Trophoblast cell (in vitro differentiated cells and primary cell): ENCODE measurements around the gene UVRAG.

Source experiments
- DNase-seq, 2 donors: peaks; one replicate each; pipeline ENCODE4 v3.0.0-alpha.2; 2016
- H2AFZ ChIP-seq: 2 replicates; pipeline ENCODE4 v1.6.1; 2013; ENCODE audit warnings: low read length, moderate library complexity, mild to moderate bottlenecking; ENCODE audit not compliant: insufficient read depth, poor library complexity
- H2AK5ac ChIP-seq: 2 replicates; pipeline ENCODE4 v1.6.1; 2013; ENCODE audit warnings: mild to moderate bottlenecking, low read length
- H2BK120ac ChIP-seq: 2 replicates; pipeline ENCODE4 v1.6.1; 2013; ENCODE audit warnings: low read length, mild to moderate bottlenecking, moderate library complexity; ENCODE audit not compliant: insufficient read depth, poor library complexity
- H2BK12ac ChIP-seq: 2 replicates; pipeline ENCODE4 v1.6.1; 2013; ENCODE audit warnings: mild to moderate bottlenecking, low read length, moderate library complexity
- H2BK5ac ChIP-seq: 2 replicates; pipeline ENCODE4 v1.6.1; 2013; ENCODE audit warnings: low read length, low read depth, moderate library complexity, mild to moderate bottlenecking; ENCODE audit not compliant: poor library complexity
- H3K14ac ChIP-seq: 2 replicates; pipeline ENCODE4 v1.6.1; 2013; ENCODE audit warnings: mild to moderate bottlenecking, low read length
- H3K18ac ChIP-seq: 2 replicates; pipeline ENCODE4 v1.6.1; 2013; ENCODE audit warnings: mild to moderate bottlenecking, low read length
- H3K23ac ChIP-seq: 2 replicates; pipeline ENCODE4 v1.6.1; 2013; ENCODE audit warnings: low read length
- H3K27ac ChIP-seq: 2 replicates; pipeline ENCODE4 v1.5.1; 2013; ENCODE audit warnings: low read depth, mild to moderate bottlenecking, inconsistent platforms, low read length, moderate library complexity
- H3K27me3 ChIP-seq: 2 replicates; pipeline ENCODE4 v1.6.1; 2013; ENCODE audit warnings: inconsistent platforms, mild to moderate bottlenecking, low read length, moderate library complexity; ENCODE audit not compliant: insufficient read depth
- H3K36me3 ChIP-seq, 2 experiments: 1 replicate in 1 of 2; 2 replicates in 1 of 2; pipeline ENCODE4 v1.6.1; 2013; ENCODE audit warnings: low read length in 2 of 2, mild to moderate bottlenecking in 2 of 2, moderate library complexity in 1 of 2; ENCODE audit not compliant: insufficient read depth in 2 of 2, control insufficient read depth in 1 of 2
- H3K4ac ChIP-seq: 2 replicates; pipeline ENCODE4 v1.6.1; 2013; ENCODE audit warnings: low read depth, mild to moderate bottlenecking, low read length, moderate library complexity
- H3K4me1 ChIP-seq, 2 experiments: 1 replicate in 1 of 2; 2 replicates in 1 of 2; pipeline ENCODE4 v1.6.1; 2013; ENCODE audit warnings: low read length in 2 of 2, mild to moderate bottlenecking in 2 of 2, moderate library complexity in 1 of 2; ENCODE audit not compliant: insufficient read depth in 2 of 2, control insufficient read depth in 1 of 2
- H3K4me2 ChIP-seq: 2 replicates; pipeline ENCODE4 v1.6.1; 2013; ENCODE audit warnings: inconsistent platforms, mild to moderate bottlenecking, low read length, moderate library complexity
- H3K4me3 ChIP-seq: 2 replicates; pipeline ENCODE4 v1.5.1; 2013; ENCODE audit warnings: mild to moderate bottlenecking, low read depth, low read length, inconsistent platforms
- H3K79me1 ChIP-seq: one replicate; pipeline ENCODE4 v1.6.1; 2013; ENCODE audit warnings: low read length
- H3K79me2 ChIP-seq: 2 replicates; pipeline ENCODE4 v1.6.1; 2013; ENCODE audit warnings: low read length, mild to moderate bottlenecking; ENCODE audit not compliant: control insufficient read depth, insufficient read depth, poor library complexity
- H3K9ac ChIP-seq: 2 replicates; pipeline ENCODE4 v1.6.1; 2013; ENCODE audit warnings: mild to moderate bottlenecking, low read length
- H3K9me3 ChIP-seq: 2 replicates; pipeline ENCODE4 v1.6.1; 2013; ENCODE audit warnings: low read depth, mild to moderate bottlenecking, control low read depth, inconsistent platforms, low read length; ENCODE audit not compliant: insufficient read depth
- H4K12ac ChIP-seq: 2 replicates; pipeline ENCODE4 v1.6.1; 2013; ENCODE audit warnings: low read depth, mild to moderate bottlenecking, low read length, moderate library complexity
- H4K8ac ChIP-seq: 2 replicates; pipeline ENCODE4 v1.6.1; 2013; ENCODE audit warnings: low read depth, mild to moderate bottlenecking, low read length, moderate library complexity
- H4K91ac ChIP-seq: one replicate; pipeline ENCODE4 v1.6.1; 2013; ENCODE audit warnings: low read depth, mild to moderate bottlenecking, low read length, moderate library complexity
- WGBS: extraction: QIAGEN DNeasy Blood & Tissue Kit; methylation state at CpG from one replicate; pipeline ENCODE4 v1.1.7; 2013; ENCODE audit warnings: missing lambda C conversion rate; ENCODE audit not compliant: insufficient read length, insufficient coverage; ENCODE audit errors: extremely low coverage; 5-methylcytosine and 5-hydroxymethylcytosine counted together

The UVRAG gene

GRCh38 chr11:76179147-76179546 is 364.1 kb downstream of the UVRAG start:
- no peak overlapping the region for H3K23ac ChIP-seq
- H3K79me2 ChIP-seq: no peaks in the 10 kb centered on the region
- peaks cover 5 to 9% of the 10 kb centered on the region in 2 experiments for H3K4me1 ChIP-seq
- no peak overlapping the region for H3K18ac ChIP-seq
- no peak overlapping the region for H3K4ac ChIP-seq
- no peak overlapping the region for H2AK5ac ChIP-seq
- H3K4me2 ChIP-seq: no peak overlapping the region
- no peak overlapping the region for H3K27ac ChIP-seq
- no peak overlapping the region for H4K91ac ChIP-seq
- H2BK120ac ChIP-seq: no peak overlapping the region
- H2BK5ac ChIP-seq: no peak overlapping the region
- H2AFZ ChIP-seq: no peak overlapping the region
- no peak for DNase-seq
- no peak overlapping the region for H2BK12ac ChIP-seq
- no peak overlapping the region for H4K8ac ChIP-seq
- no CpG with 5 or more reads among the region's 13 CpGs for WGBS
- no peak overlapping the region for H3K4me3 ChIP-seq
- H3K27me3 ChIP-seq: no peaks in the 10 kb centered on the region
- H4K12ac ChIP-seq: no peak overlapping the region
- no peak overlapping the region for H3K9ac ChIP-seq
- H3K14ac ChIP-seq: no peak overlapping the region
- H3K36me3 ChIP-seq: no peaks in the 10 kb centered on the region
- peaks cover 2% of the 10 kb centered on the region for H3K79me1 ChIP-seq
- no peaks in the 10 kb centered on the region for H3K9me3 ChIP-seq

GRCh38 chr11:76181371-76181770 is 366.4 kb downstream of the UVRAG start:
- H3K27me3 ChIP-seq: no peaks in the 10 kb centered on the region
- H3K79me2 ChIP-seq: no peaks in the 10 kb centered on the region
- H3K9me3 ChIP-seq: no peaks in the 10 kb centered on the region
- no peak overlapping the region for H3K14ac ChIP-seq
- H3K4me3 ChIP-seq: no peak overlapping the region
- WGBS: no CpG with 5 or more reads among the region's 15 CpGs
- H3K27ac ChIP-seq: no peak overlapping the region
- H3K79me1 ChIP-seq: peaks cover 8% of the 10 kb centered on the region
- no peak overlapping the region for H2BK12ac ChIP-seq
- no peak overlapping the region for H2BK120ac ChIP-seq
- no peak overlapping the region for H3K4me2 ChIP-seq
- no peak overlapping the region for H2AK5ac ChIP-seq
- no peak overlapping the region for H3K18ac ChIP-seq
- peaks cover 17 to 18% of the 10 kb centered on the region in 2 experiments for H3K4me1 ChIP-seq
- H3K36me3 ChIP-seq: no peaks in the 10 kb centered on the region
- H3K9ac ChIP-seq: no peak overlapping the region
- no peak overlapping the region for H3K23ac ChIP-seq
- H2AFZ ChIP-seq: no peak overlapping the region
- no peak overlapping the region for H2BK5ac ChIP-seq
- no peak overlapping the region for H4K8ac ChIP-seq
- H4K91ac ChIP-seq: no peak overlapping the region
- DNase-seq: no peak
- no peak overlapping the region for H4K12ac ChIP-seq
- no peak overlapping the region for H3K4ac ChIP-seq

- H3K4me3 ChIP-seq: no peak overlapping the region
- H3K9ac ChIP-seq: no peak overlapping the region
- H3K9me3 ChIP-seq: no peaks in the 10 kb centered on the region
- H4K12ac ChIP-seq: no peak overlapping the region
- no peak overlapping the region for H2AK5ac ChIP-seq
- no peak overlapping the region for H4K91ac ChIP-seq
- no CpG with 5 or more reads among the region's 7 CpGs for WGBS
- peaks cover 17 to 18% of the 10 kb centered on the region in 2 experiments for H3K4me1 ChIP-seq
- H3K4me2 ChIP-seq: no peak overlapping the region
- H3K23ac ChIP-seq: no peak overlapping the region
- H3K27ac ChIP-seq: peak overlapping the region; percentile 26
- no peak overlapping the region for H2AFZ ChIP-seq
- H4K8ac ChIP-seq: peak overlapping the region; percentile 27
- H3K14ac ChIP-seq: peak overlapping the region; percentile 6
- no peak overlapping the region for H3K4ac ChIP-seq
- H3K36me3 ChIP-seq: peaks cover 0 to 2% of the 10 kb centered on the region in 2 experiments
- H3K18ac ChIP-seq: no peak overlapping the region
- peak overlapping the region; percentile 8 for H2BK5ac ChIP-seq
- no peaks in the 10 kb centered on the region for H3K27me3 ChIP-seq
- no peaks in the 10 kb centered on the region for H3K79me2 ChIP-seq
- no peak overlapping the region for H2BK12ac ChIP-seq
- DNase-seq: peak; percentile 59 to 63
- peaks cover 8% of the 10 kb centered on the region for H3K79me1 ChIP-seq
- no peak overlapping the region for H2BK120ac ChIP-seq
Measured at GRCh38 chr11:76184551-76184993, 369.6 kb downstream of the UVRAG start.

- Histone ChIP-seq H2BK5ac (no peak overlapping the region), H3K27me3 (no peaks in the 10 kb centered on the region), H3K14ac (no peak overlapping the region), H3K4me1 (peaks cover 17 to 18% of the 10 kb centered on the region in 2 experiments), H3K23ac (no peak overlapping the region), H2AK5ac (peak overlapping the region; percentile 42), H3K4ac (no peak overlapping the region), H4K91ac (no peak overlapping the region), H3K9me3 (no peaks in the 10 kb centered on the region), H3K36me3 (peaks cover 0 to 2% of the 10 kb centered on the region in 2 experiments), H3K4me2 (no peak overlapping the region), H4K8ac (no peak overlapping the region), H2BK120ac (no peak overlapping the region), H3K18ac (peak overlapping the region; percentile 52), H3K27ac (no peak overlapping the region), H3K79me2 (no peaks in the 10 kb centered on the region), H3K4me3 (no peak overlapping the region), H2BK12ac (peak overlapping the region; percentile 19), H3K79me1 (peaks cover 8% of the 10 kb centered on the region), H2AFZ (peak overlapping the region; percentile 20), H4K12ac (no peak overlapping the region), H3K9ac (no peak overlapping the region)
- no peak for DNase-seq
- no CpG with 5 or more reads among the region's 10 CpGs for WGBS
Measured at GRCh38 chr11:76185511-76185910, 370.5 kb downstream of the UVRAG start.
